ENCODE measurements around the gene SHISA6. TPM values are rescaled to one million over a fixed set of nuclear protein-coding genes. Genes with fewer than 3 reads are reported as not detected.

Gene SHISA6
- total RNA-seq, 1 donor from 2014 or later: 11.0 TPM

DNA sequence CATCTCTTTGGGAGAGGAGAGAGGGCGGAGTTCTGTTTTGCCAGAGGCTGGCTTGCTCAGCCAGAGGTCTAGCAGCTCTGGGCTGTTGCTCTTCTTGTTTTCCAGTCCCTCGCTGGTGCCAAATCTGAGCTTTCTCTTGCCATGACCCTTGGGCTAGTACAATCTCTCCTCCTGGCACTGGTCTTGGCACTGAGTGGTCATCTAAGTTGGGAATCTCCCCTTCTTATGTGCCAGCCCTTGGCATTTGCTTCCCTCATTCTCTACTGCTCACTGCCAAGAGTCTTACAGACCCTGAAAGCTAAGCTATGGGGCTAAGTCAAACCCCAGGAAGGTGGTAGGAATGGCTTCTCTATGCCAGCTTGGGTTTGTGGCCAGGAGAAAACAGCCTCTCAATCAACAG is 148.6 kb downstream of the SHISA6 start:
- DNase-seq (ENCODE audit: low spot score): no peak
- ATAC-seq: no peak
- intact Hi-C loops (cut with DNase I): no loop called here

GRCh38 chr17:11391134-11391533 is 150.1 kb downstream of the SHISA6 start:
- no peak for ATAC-seq
- intact Hi-C loops (cut with DNase I): no loop called here

GRCh38 chr17:11404431-11405276 is 163.6 kb downstream of the SHISA6 start:
- intact Hi-C loops (cut with DNase I): no loop called here
- no peak for ATAC-seq
- DNase-seq (ENCODE audit: low spot score): no peak

More at GRCh38 chr17:11391134-11391533, 150.1 kb downstream of the SHISA6 start:
- DNase-seq (ENCODE audit: low spot score): no peak

DNA sequence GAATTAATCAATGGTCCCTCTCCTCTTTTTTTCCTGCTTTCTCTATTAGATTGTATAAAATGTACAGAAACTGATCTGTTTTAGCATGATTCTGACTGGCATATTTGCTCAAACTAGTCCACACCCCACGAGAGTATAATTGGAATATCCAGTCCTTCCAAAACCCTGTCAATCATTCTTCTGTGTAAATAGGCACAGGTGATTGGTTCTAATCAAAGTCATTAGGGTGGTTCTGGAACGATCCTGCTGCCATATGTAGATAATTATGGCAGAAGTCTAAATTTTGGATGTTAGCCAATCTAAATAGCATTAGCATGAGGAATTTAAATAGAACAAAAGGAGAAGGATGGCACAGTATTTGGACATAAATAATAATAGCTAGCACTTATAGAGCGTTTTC is 165.7 kb downstream of the SHISA6 start:
- ATAC-seq (no peak), DNase-seq (ENCODE audit: low spot score) (no peak)
- intact Hi-C loops (cut with DNase I): no loop called here

GRCh38 chr17:11412654-11413053 is 171.6 kb downstream of the SHISA6 start:
- intact Hi-C loops (cut with DNase I): no loop called here
- no peak for ATAC-seq
- DNase-seq (ENCODE audit: low spot score): no peak

- DNase-seq (ENCODE audit: low spot score): no peak
- no peak for ATAC-seq
- intact Hi-C loops (cut with DNase I): no loop called here
Measured at GRCh38 chr17:11418342-11418741, 177.3 kb downstream of the SHISA6 start.

GRCh38 chr17:11430751-11431150 is 189.7 kb downstream of the SHISA6 start:
- intact Hi-C loops (cut with DNase I): no loop called here
- ATAC-seq (no peak), DNase-seq (ENCODE audit: low spot score) (no peak)

- no peak for DNase-seq (ENCODE audit: low spot score)
- intact Hi-C loops (cut with DNase I): no loop called here
- ATAC-seq: no peak
Measured at GRCh38 chr17:11438673-11439072, 197.7 kb downstream of the SHISA6 start.

DNA sequence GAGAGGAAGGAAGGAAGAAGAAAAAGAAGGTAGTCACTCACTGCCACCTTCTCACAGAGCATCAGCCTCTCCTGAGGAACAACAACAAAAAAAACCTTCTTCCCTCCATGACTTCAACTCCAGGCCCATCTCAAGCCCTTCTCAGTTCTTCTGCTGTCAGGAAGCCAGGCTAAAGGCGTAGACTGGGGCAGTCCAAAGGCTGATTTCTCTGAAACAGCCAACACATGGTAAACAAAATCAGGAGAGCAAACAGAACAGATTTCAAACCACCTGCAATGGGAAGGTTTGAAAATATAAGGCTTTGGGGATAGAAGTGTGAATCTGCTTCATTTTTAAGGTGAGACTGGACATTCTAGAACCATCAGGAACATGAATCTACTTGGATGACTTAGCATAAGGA is 200.0 kb downstream of the SHISA6 start:
- DNase-seq (ENCODE audit: low spot score) (no peak), ATAC-seq (no peak)
- intact Hi-C loops (cut with DNase I): no loop called here

- DNase-seq (ENCODE audit: low spot score) (no peak), ATAC-seq (no peak)
- intact Hi-C loops (cut with DNase I): no loop called here
Measured at GRCh38 chr17:11446316-11446715, 205.3 kb downstream of the SHISA6 start.

DNA sequence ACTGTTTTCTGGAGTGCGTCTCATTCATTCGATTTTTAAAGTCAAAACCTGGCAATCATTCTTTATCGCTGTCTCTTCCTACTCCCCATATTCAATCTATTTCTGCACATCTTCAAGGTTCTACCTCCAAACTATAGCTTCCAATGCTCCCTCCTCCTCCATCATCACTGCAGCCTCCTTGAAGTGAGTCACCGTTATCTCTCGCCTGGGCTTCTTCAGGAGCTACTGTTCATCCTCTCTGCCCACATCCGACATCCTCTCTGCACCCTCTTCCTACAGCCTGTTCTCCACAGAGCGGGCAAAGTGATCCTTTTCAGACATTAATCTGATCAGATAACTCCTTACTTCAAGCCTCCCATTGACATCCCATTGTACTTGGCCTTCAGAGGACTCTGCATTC is 213.1 kb downstream of the SHISA6 start:
- ATAC-seq (no peak), DNase-seq (ENCODE audit: low spot score) (no peak)
- intact Hi-C loops (cut with DNase I): no loop called here

DNA sequence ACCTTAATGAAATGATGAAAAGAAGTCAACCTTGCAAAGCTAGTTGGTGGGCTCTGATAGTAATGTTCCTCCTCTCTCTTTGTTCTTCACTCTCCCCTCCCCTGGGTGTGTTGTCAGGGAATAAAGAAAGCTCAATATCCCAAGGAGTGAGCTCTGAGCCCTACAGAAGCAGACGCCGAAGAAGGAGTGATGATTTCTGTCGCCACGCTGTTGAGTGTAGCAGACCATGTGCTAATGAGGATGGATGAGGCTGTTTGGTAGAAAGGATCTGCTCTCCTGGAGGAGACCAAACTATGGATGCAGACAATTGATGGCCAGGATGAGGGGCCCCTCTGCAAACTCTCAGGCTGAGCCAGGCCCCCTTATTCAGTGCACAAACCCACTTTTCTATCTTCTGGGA is 217.3 kb downstream of the SHISA6 start:
- no peak for DNase-seq (ENCODE audit: low spot score)
- no peak for ATAC-seq
- intact Hi-C loops (cut with DNase I): no loop called here

GRCh38 chr17:11459861-11460331 is 218.9 kb downstream of the SHISA6 start:
- intact Hi-C loops (cut with DNase I): loop anchor here (5.0 kb wide), 1 partner anchor 233 kb away; no protein-coding TSS in a partner anchor

DNA sequence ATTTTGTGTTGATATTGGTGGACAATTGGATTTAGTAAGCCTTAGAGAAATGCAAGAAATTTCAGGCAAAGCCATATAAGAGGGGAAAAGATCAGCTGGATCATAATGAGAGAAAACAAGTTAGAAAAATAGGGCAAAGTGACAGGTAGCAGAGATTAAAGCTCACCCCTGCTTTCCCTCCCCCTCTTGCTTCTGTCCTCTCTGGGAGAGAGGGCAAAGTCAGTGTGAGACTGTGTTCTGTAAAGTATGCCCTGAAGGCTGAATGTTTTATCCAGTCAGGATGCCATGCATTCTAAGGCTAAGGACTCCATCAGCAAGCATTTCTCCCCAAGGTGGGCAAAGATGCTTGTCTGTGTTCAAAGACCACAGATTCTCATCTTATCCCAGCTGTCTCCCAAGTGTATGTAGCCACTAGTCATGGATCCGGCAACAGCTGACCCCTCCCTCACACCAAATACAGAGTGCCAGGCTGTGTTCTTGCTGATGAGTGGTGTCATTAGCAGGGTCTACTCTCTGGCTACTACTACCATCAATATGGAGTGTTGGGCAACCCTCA is 221.1 kb downstream of the SHISA6 start:
- ATAC-seq (no peak), DNase-seq (ENCODE audit: low spot score) (no peak)
- intact Hi-C loops (cut with DNase I): loop anchor here (5.0 kb wide), 1 partner anchor 235 kb away; no protein-coding TSS in a partner anchor

More at GRCh38 chr17:11459861-11460331, 218.9 kb downstream of the SHISA6 start:
- ATAC-seq (peak; percentile 48), DNase-seq (ENCODE audit: low spot score) (no peak)

- ATAC-seq: no peak
- intact Hi-C loops (cut with DNase I): no loop called here
- DNase-seq (ENCODE audit: low spot score): no peak
Measured at GRCh38 chr17:11467639-11468038, 226.6 kb downstream of the SHISA6 start.

DNA sequence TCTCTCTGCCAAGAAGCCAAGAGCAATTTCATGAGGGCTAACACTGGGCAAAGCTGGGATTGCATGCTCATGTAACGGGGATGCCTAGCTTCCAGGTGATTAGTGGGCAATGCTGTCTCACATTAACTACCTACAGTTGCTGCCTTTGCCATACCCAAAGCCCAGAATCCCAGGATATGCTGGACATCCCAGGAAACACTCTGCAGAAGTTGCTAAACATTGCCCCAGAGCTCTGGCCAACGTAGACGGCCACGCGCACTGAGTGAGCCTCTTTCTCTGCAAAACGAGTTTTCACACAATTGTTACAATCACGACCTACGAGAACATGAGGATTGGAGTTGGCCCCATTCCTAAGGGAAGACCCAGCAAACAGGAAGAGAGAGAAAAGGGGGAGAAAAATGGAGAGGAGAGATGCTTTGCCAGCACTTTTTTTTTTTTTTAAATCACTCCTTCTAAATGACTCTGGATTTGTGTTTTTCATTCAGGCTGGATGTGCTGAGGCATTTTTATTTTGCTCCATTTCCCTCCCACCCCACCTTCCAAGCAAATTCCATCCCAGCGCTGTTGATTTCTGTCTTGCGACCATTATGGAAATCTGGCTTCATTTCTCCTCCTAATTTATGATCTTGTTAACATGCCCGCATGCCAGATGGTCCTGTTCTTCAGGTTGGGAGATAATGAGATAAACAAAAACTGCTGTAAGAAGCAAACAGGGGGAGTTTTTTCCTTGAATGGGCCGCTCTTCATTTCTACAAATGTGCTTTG is 244.5 kb downstream of the SHISA6 start:
- no peak for DNase-seq (ENCODE audit: low spot score)
- no peak for ATAC-seq
- intact Hi-C loops (cut with DNase I): no loop called here

GRCh38 chr17:11486101-11486867 is 245.3 kb downstream of the SHISA6 start:
- intact Hi-C loops (cut with DNase I): no loop called here
- ATAC-seq (no peak), DNase-seq (ENCODE audit: low spot score) (no peak)

GRCh38 chr17:11486868-11487310 is 245.9 kb downstream of the SHISA6 start:
- no peak for DNase-seq (ENCODE audit: low spot score)
- intact Hi-C loops (cut with DNase I): no loop called here
- ATAC-seq: no peak

DNA sequence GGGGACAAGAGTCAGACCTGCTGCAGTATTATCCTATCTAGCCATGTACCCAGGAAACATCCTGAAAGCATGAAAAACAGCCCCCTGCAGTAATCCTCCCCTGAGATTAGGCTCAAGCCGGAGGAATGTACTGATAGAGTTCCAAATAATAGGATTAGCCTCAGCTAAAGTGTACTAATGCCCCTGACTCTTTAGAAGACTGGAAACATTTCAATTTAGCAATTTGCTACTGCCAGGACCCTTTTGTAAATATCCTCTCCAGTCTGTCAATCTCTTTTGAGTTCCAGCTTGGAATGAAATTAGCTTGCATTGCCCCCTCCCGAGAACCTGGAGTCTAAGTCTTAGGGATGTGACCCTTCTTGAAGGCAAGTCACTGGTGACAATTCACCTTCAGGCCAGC is 246.5 kb downstream of the SHISA6 start:
- no peak for ATAC-seq
- DNase-seq (ENCODE audit: low spot score): no peak
- intact Hi-C loops (cut with DNase I): no loop called here
